SJCRH30 (cell line): Measurements from ENCODE around the gene PTGIS. TPM values are rescaled to one million over a fixed set of nuclear protein-coding genes. Genes with fewer than 3 reads are reported as not detected.

ENCODE experiments used
- DNase-seq, 2 experiments: peaks; one replicate each; pipeline ENCODE4 v3.0.0-alpha.2; 2015 to 2020
- H3K27ac ChIP-seq: fragments of 250-450 bp; sonication (Bioruptor Pico); 2 replicates; pipeline ENCODE4 v1.5.1; 2020; ENCODE audit warnings: mild to moderate bottlenecking, moderate library complexity
- H3K27me3 ChIP-seq: fragments of 250-450 bp; sonication (Bioruptor Pico); 2 replicates; pipeline ENCODE4 v1.5.1; 2020; ENCODE audit warnings: mild to moderate bottlenecking, moderate library complexity
- H3K36me3 ChIP-seq: fragments of 250-450 bp; sonication (Bioruptor Pico); 2 replicates; pipeline ENCODE4 v1.5.1; 2020; ENCODE audit warnings: mild to moderate bottlenecking, moderate library complexity
- H3K4me1 ChIP-seq: fragments of 250-450 bp; sonication (Bioruptor Pico); 2 replicates; pipeline ENCODE4 v1.5.1; 2020; ENCODE audit warnings: mild to moderate bottlenecking, moderate library complexity
- H3K4me3 ChIP-seq: fragments of 250-450 bp; sonication (Bioruptor Pico); 2 replicates; pipeline ENCODE4 v1.5.1; 2020; ENCODE audit warnings: mild to moderate bottlenecking, moderate library complexity
- H3K9me3 ChIP-seq: fragments of 250-450 bp; sonication (Bioruptor Pico); replicated peaks from 2 replicates; pipeline ENCODE4 v1.5.1; 2020; ENCODE audit warnings: mild to moderate bottlenecking, moderate library complexity
- total RNA-seq: library from RNA; depleted of rRNA; stranded (reverse); fragments of >200 nt; shearing (Covaris generic); gene quantifications from 2 replicates; pipeline ENCODE4 v1.2.3, GENCODE V29; 2014

PTGIS gene
- total RNA-seq, 1 experiment from 2014 or later: 0.28 TPM

DNA sequence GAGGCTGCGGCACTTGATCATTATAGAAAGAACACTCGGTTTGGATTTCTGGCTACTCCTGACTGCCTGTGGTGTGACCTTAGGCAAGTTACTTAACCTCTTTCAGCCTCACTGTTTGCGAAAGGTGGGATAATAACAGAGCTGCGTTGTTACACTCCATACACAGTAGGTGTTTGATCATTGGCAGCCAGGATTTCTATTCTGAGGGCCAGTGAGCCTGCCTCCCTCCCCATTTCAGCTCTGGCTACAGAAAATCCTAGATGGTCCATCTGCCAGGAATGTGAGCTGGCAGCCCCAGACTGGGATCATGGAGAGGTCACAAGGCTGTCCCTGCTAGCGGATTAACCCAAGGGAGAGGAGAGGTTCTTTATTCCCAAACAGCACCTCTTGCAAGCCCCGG is 88.2 kb downstream of the PTGIS start:
- H3K9me3 ChIP-seq: no peaks in the 10 kb centered on the region
- H3K27ac ChIP-seq: no peak overlapping the region
- DNase-seq: no peak
- H3K36me3 ChIP-seq: no peaks in the 10 kb centered on the region
- H3K27me3 ChIP-seq: no peaks in the 10 kb centered on the region; the same call in none of the 2 replicates
- H3K4me1 ChIP-seq: peaks cover 8% of the 10 kb centered on the region
- no peak overlapping the region for H3K4me3 ChIP-seq

- H3K9me3 ChIP-seq: no peaks in the 10 kb centered on the region
- H3K4me3 ChIP-seq: no peak overlapping the region
- H3K27ac ChIP-seq: no peak overlapping the region
- H3K4me1 ChIP-seq: peaks cover 8% of the 10 kb centered on the region
- no peaks in the 10 kb centered on the region; the same call in 1 of the 2 replicates for H3K27me3 ChIP-seq
- DNase-seq: no peak
- no peaks in the 10 kb centered on the region for H3K36me3 ChIP-seq
Observed at GRCh38 chr20:49478754-49479689, 88.9 kb downstream of the PTGIS start.

DNA sequence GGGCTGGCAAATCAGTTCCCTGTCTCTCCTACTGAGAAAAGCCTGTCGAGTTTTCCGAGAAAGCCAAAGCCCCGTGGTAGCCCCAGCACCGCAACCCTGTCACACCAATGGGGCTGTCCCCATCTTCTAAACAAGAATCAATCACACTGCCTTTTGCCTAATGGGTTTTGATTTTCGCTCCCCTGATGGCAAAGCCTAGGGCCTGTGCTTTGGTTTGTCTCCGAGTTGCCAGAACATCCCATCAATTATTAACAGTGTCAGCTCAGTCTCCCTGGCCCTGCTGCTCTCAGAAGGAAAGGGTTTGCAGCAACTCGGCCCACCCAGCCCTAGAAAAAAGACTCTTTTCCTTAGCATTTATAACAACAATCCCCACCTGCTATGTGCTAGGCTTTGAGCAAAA is 89.7 kb downstream of the PTGIS start:
- Histone ChIP-seq H3K4me1 (peaks cover 8% of the 10 kb centered on the region), H3K36me3 (no peaks in the 10 kb centered on the region), H3K27me3 (no peaks in the 10 kb centered on the region; the same call in 1 of the 2 replicates), H3K4me3 (no peak overlapping the region), H3K27ac (no peak overlapping the region), H3K9me3 (no peaks in the 10 kb centered on the region)
- no peak for DNase-seq

DNA sequence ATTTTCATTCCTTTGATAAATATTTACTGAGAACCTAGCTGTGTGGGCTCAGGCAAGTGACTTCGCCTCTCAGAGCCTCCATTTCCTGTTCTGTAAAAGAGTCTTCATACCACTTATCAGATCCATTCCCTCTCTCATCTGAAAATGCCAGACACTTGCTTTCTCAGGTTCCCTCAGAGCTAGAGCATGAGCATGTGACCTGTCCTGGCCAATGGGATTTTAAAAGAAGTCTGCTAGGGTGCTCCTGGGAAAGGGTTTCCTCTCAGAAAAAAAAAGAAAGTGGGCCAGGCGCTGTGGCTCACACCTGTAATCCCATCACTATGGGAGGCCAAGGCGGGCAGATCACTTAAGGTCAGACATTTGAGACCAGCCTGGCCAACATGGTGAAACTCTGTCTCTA is 90.7 kb downstream of the PTGIS start:
- DNase-seq: no peak
- H3K9me3 ChIP-seq: no peaks in the 10 kb centered on the region
- H3K36me3 ChIP-seq: no peaks in the 10 kb centered on the region
- no peak overlapping the region for H3K4me3 ChIP-seq
- H3K4me1 ChIP-seq: peaks cover 8% of the 10 kb centered on the region
- H3K27ac ChIP-seq: no peak overlapping the region
- no peaks in the 10 kb centered on the region; the same call in 1 of the 2 replicates for H3K27me3 ChIP-seq

DNA sequence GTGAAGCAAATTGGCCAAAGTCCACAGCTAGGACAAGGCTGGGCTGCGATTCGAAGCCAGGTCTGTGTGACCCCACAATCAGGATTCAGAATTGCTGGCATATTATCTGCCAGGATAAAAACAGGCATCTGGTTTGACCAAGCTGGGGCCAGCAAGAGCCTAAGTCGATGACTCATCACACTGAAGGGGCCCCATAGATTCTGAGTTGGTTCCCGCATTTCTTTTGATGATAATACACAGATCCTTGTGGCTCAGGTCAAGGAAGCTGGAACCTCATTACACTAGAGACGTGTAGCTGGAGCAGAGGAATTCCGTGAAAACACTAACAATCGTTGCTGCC is 92.0 kb downstream of the PTGIS start:
- peaks cover 8% of the 10 kb centered on the region for H3K4me1 ChIP-seq
- peak in 1 of 2 experiments; percentile 49 for DNase-seq
- H3K27me3 ChIP-seq: no peaks in the 10 kb centered on the region; the same call in 1 of the 2 replicates

DNA sequence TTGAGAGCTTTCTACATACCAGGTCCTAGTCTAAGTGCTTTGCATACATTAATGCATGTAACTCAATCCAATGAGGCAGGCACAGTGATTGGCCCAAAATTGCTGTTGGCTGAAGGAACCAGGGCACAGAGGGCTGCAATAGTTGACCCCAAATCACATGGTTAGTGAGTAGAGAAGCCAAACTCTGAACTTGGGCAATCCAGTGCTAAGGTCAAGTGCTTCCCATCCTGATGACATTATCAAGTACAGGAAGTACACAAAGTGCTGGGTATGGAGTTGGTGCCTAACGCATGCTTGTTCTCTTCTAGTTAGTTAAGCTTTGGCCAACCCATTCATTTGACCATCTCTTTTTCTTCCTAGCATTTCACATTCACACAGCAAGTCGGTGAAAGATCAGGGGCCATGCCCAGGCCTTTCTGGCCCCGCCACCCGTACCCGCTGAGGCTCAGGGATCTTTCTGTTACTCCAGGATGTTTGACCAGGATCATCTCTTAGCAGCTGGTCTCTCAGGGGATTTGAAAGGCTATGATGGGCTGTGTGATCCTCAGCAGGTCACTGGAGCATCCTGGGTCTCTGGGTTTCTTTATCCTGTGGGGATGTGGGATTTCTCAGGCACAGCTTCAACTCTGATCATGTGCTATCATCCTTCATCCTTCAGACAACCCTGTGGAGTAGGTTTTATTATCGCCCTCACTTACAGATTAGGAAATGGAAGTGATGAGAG is 92.5 kb downstream of the PTGIS start:
- no peaks in the 10 kb centered on the region for H3K9me3 ChIP-seq
- no peak overlapping the region for H3K27ac ChIP-seq
- no peak for DNase-seq
- H3K36me3 ChIP-seq: no peaks in the 10 kb centered on the region
- H3K4me3 ChIP-seq: no peak overlapping the region
- H3K4me1 ChIP-seq: peaks cover 8% of the 10 kb centered on the region
- no peaks in the 10 kb centered on the region; the same call in 1 of the 2 replicates for H3K27me3 ChIP-seq

More for the DNA sequence above, 92.0 kb downstream of the PTGIS start:
- Histone ChIP-seq H3K4me3 (no peak overlapping the region), H3K36me3 (no peaks in the 10 kb centered on the region), H3K9me3 (no peaks in the 10 kb centered on the region), H3K27ac (no peak overlapping the region)

- Histone ChIP-seq H3K4me3 (no peak overlapping the region), H3K4me1 (peaks cover 3% of the 10 kb centered on the region; the same call in 1 of the 2 replicates), H3K9me3 (no peaks in the 10 kb centered on the region), H3K27ac (no peak overlapping the region), H3K36me3 (no peaks in the 10 kb centered on the region), H3K27me3 (no peaks in the 10 kb centered on the region)
- no peak for DNase-seq
Observed at GRCh38 chr20:49471397-49471796, 96.5 kb downstream of the PTGIS start.

GRCh38 chr20:49470922-49471321 is 97.0 kb downstream of the PTGIS start:
- Histone ChIP-seq H3K4me3 (no peak overlapping the region), H3K36me3 (no peaks in the 10 kb centered on the region), H3K9me3 (no peaks in the 10 kb centered on the region), H3K27ac (no peak overlapping the region), H3K27me3 (no peaks in the 10 kb centered on the region), H3K4me1 (peaks cover 3% of the 10 kb centered on the region; the same call in 1 of the 2 replicates)
- no peak for DNase-seq

GRCh38 chr20:49469060-49469459 is 98.9 kb downstream of the PTGIS start:
- H3K27ac ChIP-seq: no peak overlapping the region
- H3K36me3 ChIP-seq: no peaks in the 10 kb centered on the region
- no peaks in the 10 kb centered on the region for H3K27me3 ChIP-seq
- H3K4me1 ChIP-seq: no peaks in the 10 kb centered on the region
- DNase-seq: no peak
- no peak overlapping the region for H3K4me3 ChIP-seq
- H3K9me3 ChIP-seq: no peaks in the 10 kb centered on the region

- no peaks in the 10 kb centered on the region for H3K27me3 ChIP-seq
- H3K36me3 ChIP-seq: no peaks in the 10 kb centered on the region
- no peaks in the 10 kb centered on the region for H3K9me3 ChIP-seq
- no peaks in the 10 kb centered on the region for H3K4me1 ChIP-seq
- H3K4me3 ChIP-seq: no peak overlapping the region
- DNase-seq: no peak
- H3K27ac ChIP-seq: no peak overlapping the region
Observed at GRCh38 chr20:49468412-49468811, 99.5 kb downstream of the PTGIS start.

GRCh38 chr20:49466114-49466912 is 101.6 kb downstream of the PTGIS start:
- Histone ChIP-seq H3K27ac (no peak overlapping the region), H3K9me3 (no peaks in the 10 kb centered on the region), H3K36me3 (no peaks in the 10 kb centered on the region), H3K4me3 (no peak overlapping the region), H3K4me1 (no peaks in the 10 kb centered on the region), H3K27me3 (0 out of 2 replicates have a peak, but pooled peaks cover 3% of the 10 kb centered on the region)
- peak in 1 of 2 experiments; percentile 47 for DNase-seq

DNA sequence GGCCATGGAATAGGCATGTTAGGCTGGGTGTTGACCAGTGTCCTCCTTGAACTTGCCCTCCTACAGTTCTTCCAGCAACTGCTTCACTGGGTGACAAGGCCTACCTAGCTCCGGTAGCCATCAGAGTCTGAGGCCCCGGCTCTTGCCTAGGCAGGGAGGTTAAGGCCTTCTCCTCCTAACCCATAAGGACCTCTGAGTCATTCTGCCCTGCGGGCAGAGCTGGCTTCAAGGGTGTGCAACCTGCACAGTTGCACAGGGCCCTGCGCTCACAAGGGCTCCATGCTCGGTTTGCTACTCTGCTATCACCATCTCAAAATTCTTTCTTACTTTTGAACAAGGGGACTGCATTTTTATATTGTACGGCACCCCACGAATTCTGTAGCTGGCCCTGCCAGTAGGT is 103.4 kb downstream of the PTGIS start:
- no peak overlapping the region for H3K4me3 ChIP-seq
- H3K4me1 ChIP-seq: no peaks in the 10 kb centered on the region
- no peaks in the 10 kb centered on the region for H3K36me3 ChIP-seq
- DNase-seq: no peak
- no peaks in the 10 kb centered on the region for H3K9me3 ChIP-seq
- 0 out of 2 replicates have a peak, but pooled peaks cover 10% of the 10 kb centered on the region for H3K27me3 ChIP-seq
- H3K27ac ChIP-seq: no peak overlapping the region

DNA sequence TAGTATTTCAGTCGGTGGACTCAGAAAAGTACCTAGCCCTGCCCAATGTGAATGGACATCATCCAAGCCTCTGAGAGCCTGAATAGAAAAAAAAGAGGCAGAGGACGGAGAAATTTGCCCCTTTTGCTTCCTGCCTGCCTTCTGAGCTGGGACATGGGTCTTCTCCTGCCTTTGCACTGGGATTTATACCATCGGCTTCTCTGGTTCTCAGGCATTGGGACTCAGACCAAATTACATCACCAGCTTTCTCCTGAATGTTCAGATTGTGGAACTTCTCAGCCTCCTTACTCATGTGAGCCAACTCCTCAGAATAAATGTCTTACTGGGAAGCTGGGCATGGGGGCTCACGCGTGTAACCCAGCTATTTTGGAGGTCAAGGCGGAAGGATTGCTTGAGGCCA is 105.3 kb downstream of the PTGIS start:
- H3K27ac ChIP-seq: no peak overlapping the region
- no peaks in the 10 kb centered on the region for H3K4me1 ChIP-seq
- no peaks in the 10 kb centered on the region for H3K36me3 ChIP-seq
- DNase-seq: no peak
- H3K27me3 ChIP-seq: 0 out of 2 replicates have a peak, but pooled peaks cover 11% of the 10 kb centered on the region
- no peaks in the 10 kb centered on the region for H3K9me3 ChIP-seq
- H3K4me3 ChIP-seq: no peak overlapping the region

DNA sequence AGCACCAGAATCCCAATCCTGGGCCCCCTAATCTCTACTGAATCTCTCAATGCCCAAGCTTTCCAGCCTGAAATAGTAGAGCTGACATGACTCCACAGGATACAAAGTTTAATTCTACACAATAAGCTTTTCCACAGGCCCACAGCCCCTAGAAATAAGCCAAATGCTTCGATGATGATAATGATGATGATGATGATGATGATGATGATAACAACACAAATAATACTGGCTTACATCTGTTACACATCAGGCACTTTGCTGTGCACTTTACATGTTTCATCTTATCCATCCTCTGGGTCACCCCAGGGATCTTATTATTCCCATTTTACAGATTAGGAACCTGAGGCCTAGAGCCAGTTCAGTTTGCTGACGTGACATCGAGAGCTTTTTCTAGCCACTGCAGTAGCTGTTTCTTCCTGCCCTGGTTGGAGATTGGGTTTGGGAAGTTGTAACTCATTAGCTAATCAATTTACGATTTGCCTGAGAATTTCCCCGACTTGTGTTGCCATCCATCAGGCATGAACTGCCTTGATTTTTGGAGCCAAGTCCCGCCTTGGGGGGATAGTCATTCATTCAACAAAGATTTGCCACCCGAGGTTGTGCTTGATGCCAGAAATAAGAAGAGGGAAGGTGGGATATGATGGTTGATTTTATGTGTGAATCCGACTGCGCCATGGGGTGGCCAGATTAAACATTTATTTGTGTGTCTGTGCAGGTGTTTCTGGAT is 105.9 kb downstream of the PTGIS start:
- 0 out of 2 replicates have a peak, but pooled peaks cover 17% of the 10 kb centered on the region for H3K27me3 ChIP-seq

More for the DNA sequence above, 105.9 kb downstream of the PTGIS start:
- H3K4me3 ChIP-seq: no peak overlapping the region
- H3K9me3 ChIP-seq: no peaks in the 10 kb centered on the region
- H3K27ac ChIP-seq: no peak overlapping the region
- no peaks in the 10 kb centered on the region for H3K4me1 ChIP-seq
- DNase-seq: no peak
- H3K36me3 ChIP-seq: no peaks in the 10 kb centered on the region
